Esophagus squamous epithelium (tissue), 5 donors: ENCODE data around the gene ZRANB3. TPM values are rescaled to one million over a fixed set of nuclear protein-coding genes. Genes with fewer than 3 reads are reported as not detected.

Experiments used
- DNase-seq: peaks from one replicate; lab custom pipeline; 2025; lab: John Stamatoyannopoulos, UW
- H3K27ac ChIP-seq, 4 donors: fragments of 200-600 bp; sonication (generic); one replicate each; pipeline ENCODE4 v1.5.1; 2016 to 2019; ENCODE audit warnings: mild to moderate bottlenecking in 1 of 4
- H3K27me3 ChIP-seq, 4 donors: fragments of 200-600 bp; sonication (generic); 1 replicate in 3 of 4; 2 replicates in 1 of 4; pipeline versions ENCODE4 v1.5.1 to v1.6.0; 2017 to 2021; ENCODE audit warnings: antibody characterized with exemption in 1 of 4
- H3K36me3 ChIP-seq, 3 donors: fragments of 200-600 bp; sonication (generic); one replicate each; pipeline ENCODE4 v1.5.1; 2016 to 2019
- H3K4me1 ChIP-seq, 3 donors: fragments of 200-600 bp; sonication (generic); one replicate each; pipeline ENCODE4 v1.5.1; 2017 to 2019
- H3K4me3 ChIP-seq, 4 donors: fragments of 200-600 bp; sonication (generic); 1 replicate in 3 of 4; 2 replicates in 1 of 4; pipeline ENCODE4 v1.5.1; 2016 to 2019; ENCODE audit warnings: mild to moderate bottlenecking in 2 of 4, moderate library complexity in 1 of 4
- H3K9me3 ChIP-seq, 3 donors: fragments of 200-600 bp; sonication (generic); one replicate each; pipeline ENCODE4 v1.5.1; 2016 to 2019
- POLR2A ChIP-seq, 4 donors: fragments of 450-650 bp; IDR thresholded peaks; one replicate each; pipeline ENCODE4 v1.6.1; 2017; ENCODE audit warnings: antibody characterized with exemption in 4 of 4, mild to moderate bottlenecking in 4 of 4, moderate library complexity in 3 of 4
- WGBS, 2 donors: methylation state at CpG; one replicate each; pipeline ENCODE4 v1.1.5; 2018; 5-methylcytosine and 5-hydroxymethylcytosine counted together
- intact Hi-C: fragments of 100-400 bp; cut with DNase I; formaldehyde crosslinking; loops from one replicate; pipeline ENCODE4 v1.15.0; 2022
- total RNA-seq, 4 donors: library from RNA; depleted of rRNA; stranded (reverse); fragments of >200 nt; gene quantifications; one replicate each; pipeline ENCODE4 v1.1.0, GENCODE V29; 2016
- TF ChIP-seq, protein P1 (sequence below), 6 experiments: fragments of 450-650 bp in 4 of 6; fragments of 200-600 bp in 2 of 6; sonication (generic) in 2 of 6; IDR thresholded peaks; one replicate each; pipeline ENCODE4 v1.5.1; 2016 to 2019; ENCODE audit warnings: antibody characterized with exemption in 6 of 6, mild to moderate bottlenecking in 4 of 6, moderate library complexity in 4 of 6
- donor health status: DM: yes; HTN: yes; CAD: no.

ZRANB3 gene
- total RNA-seq, 4 donors from 2014 or later = 0.61 to 4.5 (median 3.5) TPM

DNA sequence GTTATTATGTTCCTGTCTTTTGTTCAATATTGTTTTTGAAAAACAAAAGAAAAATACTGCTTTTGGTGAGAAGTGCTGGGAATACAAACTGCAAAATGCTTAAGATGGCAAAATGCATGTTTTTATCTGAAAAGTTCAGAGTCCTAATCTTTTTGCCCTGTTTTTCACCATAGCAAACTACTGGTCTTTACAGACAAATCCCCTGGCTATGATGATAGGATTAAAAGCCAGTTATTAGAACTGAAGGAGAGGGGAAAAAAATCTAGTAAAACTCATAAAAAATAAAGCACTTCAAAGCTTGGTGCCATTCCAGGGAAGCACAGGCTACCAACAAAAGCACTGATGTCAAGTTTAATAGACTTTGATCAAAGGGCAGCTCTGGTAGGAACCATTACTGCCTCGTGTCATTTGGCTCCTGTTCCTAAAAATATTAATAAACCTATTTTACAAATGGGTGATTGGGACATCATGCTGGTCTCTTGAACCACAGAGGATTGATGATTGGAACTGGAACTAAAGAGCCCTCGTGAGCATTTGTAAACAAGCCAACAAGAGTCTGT is 284.2 kb downstream of the ZRANB3 start:
- peaks cover 0 to 9% (median 6%) of the 10 kb centered on the region in 3 donors for H3K9me3 ChIP-seq
- DNase-seq = no peak
- no peaks in the 10 kb centered on the region for H3K4me1 ChIP-seq
- no peak for TF ChIP-seq POLR2A (IDR thresholded peaks at IDR 0.05)
- TF ChIP-seq, protein P1, sequence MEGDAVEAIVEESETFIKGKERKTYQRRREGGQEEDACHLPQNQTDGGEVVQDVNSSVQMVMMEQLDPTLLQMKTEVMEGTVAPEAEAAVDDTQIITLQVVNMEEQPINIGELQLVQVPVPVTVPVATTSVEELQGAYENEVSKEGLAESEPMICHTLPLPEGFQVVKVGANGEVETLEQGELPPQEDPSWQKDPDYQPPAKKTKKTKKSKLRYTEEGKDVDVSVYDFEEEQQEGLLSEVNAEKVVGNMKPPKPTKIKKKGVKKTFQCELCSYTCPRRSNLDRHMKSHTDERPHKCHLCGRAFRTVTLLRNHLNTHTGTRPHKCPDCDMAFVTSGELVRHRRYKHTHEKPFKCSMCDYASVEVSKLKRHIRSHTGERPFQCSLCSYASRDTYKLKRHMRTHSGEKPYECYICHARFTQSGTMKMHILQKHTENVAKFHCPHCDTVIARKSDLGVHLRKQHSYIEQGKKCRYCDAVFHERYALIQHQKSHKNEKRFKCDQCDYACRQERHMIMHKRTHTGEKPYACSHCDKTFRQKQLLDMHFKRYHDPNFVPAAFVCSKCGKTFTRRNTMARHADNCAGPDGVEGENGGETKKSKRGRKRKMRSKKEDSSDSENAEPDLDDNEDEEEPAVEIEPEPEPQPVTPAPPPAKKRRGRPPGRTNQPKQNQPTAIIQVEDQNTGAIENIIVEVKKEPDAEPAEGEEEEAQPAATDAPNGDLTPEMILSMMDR (IDR thresholded peaks at IDR 0.05) = no peak
- intact Hi-C loops = no loop called here
- 19 to 48% methylated on average over 2 of the region's 2 CpGs for WGBS, 2 donors
- H3K27ac ChIP-seq = no peak overlapping the region
- H3K27me3 ChIP-seq = no peaks in the 10 kb centered on the region
- H3K4me3 ChIP-seq = no peak overlapping the region
- peaks cover 0 to 5% (median 0%) of the 10 kb centered on the region in 3 donors for H3K36me3 ChIP-seq

DNA sequence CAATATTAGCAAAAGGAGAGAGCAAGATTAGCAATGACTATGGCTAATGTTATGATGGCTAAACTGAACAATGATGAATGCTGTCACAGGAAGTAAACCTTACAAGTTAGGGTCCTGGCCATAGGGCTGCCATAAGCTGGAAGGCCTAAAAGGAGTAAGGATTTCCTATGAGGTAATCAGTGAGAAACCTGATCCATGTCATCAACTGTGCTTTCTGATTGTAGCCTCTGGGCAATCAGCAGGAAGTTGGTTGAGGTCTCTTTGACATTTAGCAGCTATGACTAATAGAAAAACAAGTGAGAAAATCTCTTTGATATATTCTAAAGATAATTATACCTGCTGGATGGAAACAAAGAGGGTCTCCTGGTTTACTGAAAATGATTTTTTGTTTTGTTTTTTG is 285.9 kb downstream of the ZRANB3 start:
- Histone ChIP-seq H3K27me3 (no peaks in the 10 kb centered on the region), H3K4me3 (no peak overlapping the region), H3K27ac (no peak overlapping the region), H3K36me3 (no peaks in the 10 kb centered on the region), H3K4me1 (no peaks in the 10 kb centered on the region), H3K9me3 (no peaks in the 10 kb centered on the region)
- no peak for DNase-seq
- intact Hi-C loops = no loop called here
- TF ChIP-seq POLR2A (IDR thresholded peaks at IDR 0.05) = no peak
- TF ChIP-seq, protein P1 (IDR thresholded peaks at IDR 0.05) = no peak

DNA sequence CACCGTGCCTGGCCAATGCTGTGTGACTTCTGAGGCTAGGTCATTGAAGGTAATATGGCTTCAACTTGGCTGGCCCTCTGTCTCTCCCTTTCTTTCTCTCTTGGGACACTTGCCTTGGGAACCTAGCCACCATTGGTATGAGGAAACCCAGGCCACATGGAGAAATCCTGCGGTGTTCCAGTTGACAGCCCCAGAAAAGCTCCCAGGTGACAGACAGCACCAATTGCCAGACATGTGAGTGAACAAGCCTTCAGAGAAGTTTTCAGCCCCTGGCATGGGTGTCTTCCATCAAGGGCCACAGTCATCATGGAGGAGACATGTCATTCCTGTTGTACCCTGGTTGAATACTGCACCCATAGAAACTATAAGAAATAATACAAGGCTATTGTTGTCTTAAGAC is 292.4 kb downstream of the ZRANB3 start:
- TF ChIP-seq, protein P1 (IDR thresholded peaks at IDR 0.05) = no peak
- no peak for TF ChIP-seq POLR2A (IDR thresholded peaks at IDR 0.05)
- WGBS, 2 donors = 100% methylated on average over 1 of the region's 2 CpGs
- Histone ChIP-seq H3K36me3 (no peaks in the 10 kb centered on the region), H3K9me3 (no peaks in the 10 kb centered on the region), H3K27ac (no peak overlapping the region), H3K4me1 (no peaks in the 10 kb centered on the region), H3K4me3 (no peak overlapping the region), H3K27me3 (no peaks in the 10 kb centered on the region)
- DNase-seq = no peak
- intact Hi-C loops = no loop called here

DNA sequence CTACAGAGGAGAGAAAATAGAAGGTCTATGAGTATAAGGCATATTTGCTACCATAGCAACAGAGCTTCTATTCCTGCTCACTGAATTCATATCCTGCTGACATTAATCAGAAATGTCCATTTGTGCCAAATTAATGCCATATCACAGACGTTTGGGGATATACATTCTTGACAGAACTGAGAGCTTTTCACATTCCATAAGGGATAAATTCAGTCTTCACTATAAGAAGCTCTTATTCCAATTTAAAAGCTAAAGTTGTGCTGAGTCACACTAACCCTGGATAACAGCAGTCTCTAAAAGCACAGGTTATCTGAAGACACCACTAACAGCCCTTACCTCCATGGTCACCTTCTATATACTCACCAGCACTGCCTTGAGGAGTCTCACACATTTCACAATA is 300.9 kb downstream of the ZRANB3 start:
- 0 to 25% methylated on average over 1 of the region's 1 CpG for WGBS, 2 donors
- no peak overlapping the region for H3K27ac ChIP-seq
- H3K27me3 ChIP-seq = no peaks in the 10 kb centered on the region
- H3K4me1 ChIP-seq = no peaks in the 10 kb centered on the region
- peaks cover 0 to 8% (median 0%) of the 10 kb centered on the region in 3 donors for H3K9me3 ChIP-seq
- TF ChIP-seq POLR2A (IDR thresholded peaks at IDR 0.05) = no peak
- TF ChIP-seq, protein P1 (IDR thresholded peaks at IDR 0.05) = no peak
- no peak for DNase-seq
- H3K4me3 ChIP-seq = no peak overlapping the region
- intact Hi-C loops = no loop called here
- no peaks in the 10 kb centered on the region for H3K36me3 ChIP-seq

DNA sequence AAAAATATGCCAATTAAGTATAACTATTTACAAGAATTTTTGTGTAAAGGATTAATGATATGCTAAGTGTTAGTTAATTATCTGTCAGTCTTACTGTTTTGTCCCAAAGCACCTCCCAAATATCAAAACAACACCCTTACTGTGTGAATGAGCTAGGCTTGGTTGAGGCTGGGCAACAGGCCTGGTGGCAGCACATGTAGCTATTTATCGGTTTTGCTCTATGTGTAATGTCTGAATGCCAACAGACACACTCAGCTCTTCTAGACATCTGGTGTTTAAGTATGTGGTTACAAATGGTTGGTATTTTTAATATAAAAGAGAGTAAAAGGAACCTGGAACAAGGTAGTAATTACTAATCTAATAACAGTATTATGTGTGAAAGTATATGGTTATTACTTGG is 303.6 kb downstream of the ZRANB3 start:
- no peaks in the 10 kb centered on the region for H3K4me1 ChIP-seq
- DNase-seq = no peak
- H3K27me3 ChIP-seq = no peaks in the 10 kb centered on the region
- no peak overlapping the region for H3K27ac ChIP-seq
- H3K9me3 ChIP-seq = peaks cover 0 to 8% (median 0%) of the 10 kb centered on the region in 3 donors
- 56 to 87% methylated on average over 1 of the region's 1 CpG for WGBS, 2 donors
- no peak overlapping the region for H3K4me3 ChIP-seq
- TF ChIP-seq, protein P1 (IDR thresholded peaks at IDR 0.05) = no peak
- no peak for TF ChIP-seq POLR2A (IDR thresholded peaks at IDR 0.05)
- intact Hi-C loops = no loop called here
- no peaks in the 10 kb centered on the region for H3K36me3 ChIP-seq
